Rectal smooth muscle tissue (tissue), 1 donor: Measurements from ENCODE around the gene ENDOD1.
A peak's percentile ranks its signal among the peaks of the same experiment; 100 is the strongest.

Experiments used
- H3K27ac ChIP-seq: one replicate; pipeline ENCODE4 v1.7.0; 2013; ENCODE audit warnings: low read depth, low read length, inconsistent platforms
- H3K27me3 ChIP-seq: one replicate; pipeline ENCODE4 v1.7.0; 2013; ENCODE audit warnings: low read length; ENCODE audit not compliant: control insufficient read depth, insufficient read depth
- H3K36me3 ChIP-seq: one replicate; pipeline ENCODE4 v1.7.0; 2013; ENCODE audit warnings: low read length; ENCODE audit not compliant: control insufficient read depth, insufficient read depth
- H3K4me1 ChIP-seq: one replicate; pipeline ENCODE4 v1.7.0; 2013; ENCODE audit warnings: low read length; ENCODE audit not compliant: control insufficient read depth, insufficient read depth
- H3K4me3 ChIP-seq: one replicate; pipeline ENCODE4 v1.7.0; 2013; ENCODE audit warnings: low read length
- H3K9ac ChIP-seq: one replicate; pipeline ENCODE4 v1.7.0; 2013; ENCODE audit warnings: low read length

Gene ENDOD1

GRCh38 chr11:95081412-95081811 is 8.2 kb upstream of the ENDOD1 start:
- Histone ChIP-seq H3K27ac (no peak overlapping the region), H3K4me3 (no peak overlapping the region), H3K27me3 (no peaks in the 10 kb centered on the region), H3K4me1 (no peaks in the 10 kb centered on the region), H3K36me3 (no peaks in the 10 kb centered on the region), H3K9ac (no peak overlapping the region)

GRCh38 chr11:95082576-95083001 is 7.1 kb upstream of the ENDOD1 start:
- no peaks in the 10 kb centered on the region for H3K4me1 ChIP-seq
- peak overlapping the region; percentile 57 for H3K27ac ChIP-seq
- H3K27me3 ChIP-seq = no peaks in the 10 kb centered on the region
- no peaks in the 10 kb centered on the region for H3K36me3 ChIP-seq
- H3K9ac ChIP-seq = no peak overlapping the region
- no peak overlapping the region for H3K4me3 ChIP-seq

- Histone ChIP-seq H3K4me3 (no peak overlapping the region), H3K27ac (no peak overlapping the region), H3K4me1 (no peaks in the 10 kb centered on the region), H3K9ac (no peak overlapping the region), H3K36me3 (no peaks in the 10 kb centered on the region), H3K27me3 (no peaks in the 10 kb centered on the region)
Measured at GRCh38 chr11:95084509-95084908, 5.1 kb upstream of the ENDOD1 start.

GRCh38 chr11:95085117-95085816 is 4.4 kb upstream of the ENDOD1 start:
- Histone ChIP-seq H3K27ac (no peak overlapping the region), H3K4me3 (no peak overlapping the region), H3K36me3 (no peaks in the 10 kb centered on the region), H3K4me1 (no peaks in the 10 kb centered on the region), H3K9ac (no peak overlapping the region), H3K27me3 (no peaks in the 10 kb centered on the region)

- Histone ChIP-seq H3K4me3 (no peak overlapping the region), H3K4me1 (peaks cover 4% of the 10 kb centered on the region), H3K27ac (no peak overlapping the region), H3K36me3 (no peaks in the 10 kb centered on the region), H3K27me3 (no peaks in the 10 kb centered on the region), H3K9ac (no peak overlapping the region)
Measured at GRCh38 chr11:95086151-95086550, 3.5 kb upstream of the ENDOD1 start.

- no peak overlapping the region for H3K4me3 ChIP-seq
- no peaks in the 10 kb centered on the region for H3K27me3 ChIP-seq
- H3K4me1 ChIP-seq = peaks cover 4% of the 10 kb centered on the region
- H3K36me3 ChIP-seq = no peaks in the 10 kb centered on the region
- no peak overlapping the region for H3K9ac ChIP-seq
- H3K27ac ChIP-seq = no peak overlapping the region
Measured at GRCh38 chr11:95086836-95087570, 2.6 kb upstream of the ENDOD1 start.

- peak overlapping the region; percentile 88 for H3K4me3 ChIP-seq
- H3K27me3 ChIP-seq = no peaks in the 10 kb centered on the region
- no peaks in the 10 kb centered on the region for H3K36me3 ChIP-seq
- peak overlapping the region; percentile 74 for H3K27ac ChIP-seq
- peaks cover 4% of the 10 kb centered on the region for H3K4me1 ChIP-seq
- H3K9ac ChIP-seq = no peak overlapping the region
Measured at GRCh38 chr11:95088946-95089619, 563 bp upstream of the ENDOD1 start.

- no peaks in the 10 kb centered on the region for H3K27me3 ChIP-seq
- H3K4me1 ChIP-seq = peaks cover 4% of the 10 kb centered on the region
- no peak overlapping the region for H3K27ac ChIP-seq
- no peak overlapping the region for H3K9ac ChIP-seq
- peak overlapping the region; percentile 5 for H3K4me3 ChIP-seq
- no peaks in the 10 kb centered on the region for H3K36me3 ChIP-seq
Measured at GRCh38 chr11:95091663-95092180, 2.1 kb downstream of the ENDOD1 start.

GRCh38 chr11:95092549-95093324 is 3.1 kb downstream of the ENDOD1 start:
- Histone ChIP-seq H3K27ac (no peak overlapping the region), H3K4me3 (peak overlapping the region; percentile 14), H3K27me3 (no peaks in the 10 kb centered on the region), H3K36me3 (no peaks in the 10 kb centered on the region), H3K4me1 (peaks cover 4% of the 10 kb centered on the region), H3K9ac (no peak overlapping the region)

GRCh38 chr11:95093548-95093947 is 3.9 kb downstream of the ENDOD1 start:
- Histone ChIP-seq H3K36me3 (no peaks in the 10 kb centered on the region), H3K27me3 (no peaks in the 10 kb centered on the region), H3K9ac (no peak overlapping the region), H3K4me3 (no peak overlapping the region), H3K27ac (no peak overlapping the region), H3K4me1 (peaks cover 4% of the 10 kb centered on the region)

- H3K27ac ChIP-seq = no peak overlapping the region
- no peak overlapping the region for H3K9ac ChIP-seq
- no peaks in the 10 kb centered on the region for H3K4me1 ChIP-seq
- H3K4me3 ChIP-seq = no peak overlapping the region
- H3K36me3 ChIP-seq = no peaks in the 10 kb centered on the region
- no peaks in the 10 kb centered on the region for H3K27me3 ChIP-seq
Measured at GRCh38 chr11:95095858-95096587, 6.4 kb downstream of the ENDOD1 start.
